Stimulated activated CD4-positive, alpha-beta T cell treated with anti-CD3 and anti-CD28 coated beads, Interleukin-4, amount 100 ng/mL, for 1 hour (primary cell): ENCODE data around the gene LCN12.

Source experiments
- DNase-seq: peaks from one replicate; pipeline ENCODE4 v3.0.0-alpha.2; 2020

The LCN12 gene

DNA sequence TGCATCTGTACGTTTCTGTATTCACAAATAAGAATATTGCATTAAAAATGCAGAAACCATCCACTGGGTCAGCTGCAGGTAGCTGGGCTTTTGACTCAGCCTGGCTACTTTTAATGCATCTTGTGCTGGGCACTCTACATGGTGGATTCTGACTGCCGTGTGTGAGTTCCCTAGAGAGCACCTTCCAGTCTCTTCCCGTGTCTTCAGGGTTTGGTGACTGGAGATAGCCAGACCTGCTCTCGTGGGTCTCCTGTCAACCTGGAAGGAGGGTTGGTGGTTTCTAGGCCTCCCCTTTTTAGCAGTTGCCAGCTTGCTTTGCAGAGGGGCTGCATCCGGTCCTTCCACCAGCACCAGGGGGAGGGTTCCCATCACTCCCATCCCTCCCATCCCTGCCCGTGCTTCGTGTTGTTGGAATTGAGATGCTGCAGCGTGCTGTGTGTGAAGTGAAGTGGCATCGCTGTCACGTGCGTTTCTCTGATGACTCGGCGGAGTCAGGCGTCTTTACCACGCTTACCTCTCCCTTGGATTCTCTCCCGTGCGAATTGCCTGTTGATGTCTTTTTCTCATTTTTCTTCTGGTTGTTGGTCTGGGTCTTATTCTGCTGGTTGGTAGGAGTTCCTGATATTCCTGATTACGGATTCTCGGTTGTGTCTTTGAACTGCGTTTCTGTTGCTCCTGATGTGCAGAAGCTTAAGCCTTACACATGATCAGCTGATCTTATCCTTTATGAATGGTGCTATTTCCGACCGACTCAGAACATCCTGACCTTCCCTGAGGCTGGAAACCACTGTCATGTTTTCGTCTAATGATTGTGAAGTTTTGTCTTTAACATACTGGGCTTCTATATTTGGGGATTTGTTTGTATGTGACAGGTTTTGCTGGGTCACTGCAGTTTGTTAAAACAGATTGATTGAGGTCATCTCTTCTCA is 24.5 kb upstream of the LCN12 start:
- no peak for DNase-seq

GRCh38 chr9:136928591-136928990 is 23.5 kb upstream of the LCN12 start:
- no peak for DNase-seq

- no peak for DNase-seq
These were observed 22.1 kb upstream of the LCN12 start for GRCh38 chr9:136930014-136930413.

GRCh38 chr9:136931611-136932130 is 20.4 kb upstream of the LCN12 start:
- DNase-seq: no peak

GRCh38 chr9:136934277-136934676 is 17.8 kb upstream of the LCN12 start:
- DNase-seq: no peak

DNA sequence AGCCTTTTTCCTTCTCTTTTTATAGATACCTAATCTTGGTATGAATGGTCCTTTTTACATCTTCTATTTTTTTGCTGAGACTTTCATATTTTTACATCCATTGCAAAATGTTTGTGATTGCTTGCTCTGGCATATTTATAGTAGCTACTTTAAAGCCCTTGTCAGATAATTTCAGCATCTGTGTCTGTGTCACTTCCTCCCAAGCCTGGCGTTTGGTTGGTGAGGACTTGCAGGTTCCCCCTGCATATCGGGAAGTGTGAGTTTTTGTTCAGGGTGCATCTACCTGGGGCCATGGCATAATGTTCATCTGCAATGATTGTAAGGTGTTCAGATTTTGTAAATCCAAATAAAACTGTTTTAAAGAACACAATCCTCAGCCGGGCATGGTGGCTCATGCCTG is 16.4 kb upstream of the LCN12 start:
- DNase-seq: no peak

DNA sequence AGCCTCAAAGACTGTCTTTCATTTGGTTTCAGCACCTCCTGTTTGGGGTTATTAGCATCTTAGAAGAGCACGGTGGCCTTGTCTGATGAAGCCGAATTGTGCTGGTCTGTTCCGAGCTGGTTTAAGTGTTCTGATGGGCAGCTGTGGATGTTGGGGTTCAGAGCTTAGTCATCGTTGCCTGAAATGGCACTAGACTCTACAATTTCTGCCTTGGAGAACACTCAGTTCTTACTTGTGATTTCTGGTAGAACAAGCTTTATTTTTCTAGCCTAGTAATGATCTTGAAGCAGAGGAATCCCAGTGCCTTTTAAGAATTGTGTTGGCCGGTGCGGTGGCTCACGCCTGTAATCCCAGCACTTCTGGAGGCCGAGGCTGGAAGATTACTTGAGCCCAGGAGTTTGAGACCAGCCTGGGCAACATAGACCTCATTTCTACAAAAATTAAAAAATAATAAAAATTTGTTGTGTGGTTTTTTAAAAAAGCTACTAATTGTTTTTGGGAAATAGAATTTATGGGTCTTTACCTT is 15.4 kb upstream of the LCN12 start:
- DNase-seq: no peak

- no peak for DNase-seq
These were observed 14.7 kb upstream of the LCN12 start for GRCh38 chr9:136937186-136938001.

DNA sequence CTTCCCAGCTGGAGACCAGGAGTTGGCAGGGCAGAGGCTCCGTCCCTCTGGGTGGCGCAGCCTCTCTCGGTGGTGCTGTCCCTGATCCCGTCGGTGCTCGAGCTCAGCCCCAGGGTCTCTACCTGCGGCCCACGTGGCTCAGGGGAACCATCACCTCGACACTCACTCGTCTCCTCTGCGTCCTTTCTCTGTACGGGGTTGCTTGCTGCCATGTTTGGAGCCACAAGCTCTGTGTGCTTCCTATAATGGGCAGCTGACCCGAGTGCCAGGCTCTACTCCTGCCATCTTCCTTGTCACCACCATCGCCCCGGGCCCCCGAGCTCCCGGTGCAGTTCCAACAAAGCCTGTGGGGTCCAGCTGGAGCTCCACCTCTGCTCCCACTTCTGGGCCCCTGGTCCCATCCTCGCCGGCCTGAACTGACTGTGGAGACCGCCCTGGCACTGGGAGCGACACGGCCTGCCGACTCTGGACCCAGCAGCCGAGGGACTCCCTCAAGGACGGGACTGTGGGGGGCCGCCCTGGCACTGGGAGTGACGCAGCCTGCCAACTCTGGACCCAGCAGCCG is 12.6 kb upstream of the LCN12 start:
- DNase-seq: no peak

DNA sequence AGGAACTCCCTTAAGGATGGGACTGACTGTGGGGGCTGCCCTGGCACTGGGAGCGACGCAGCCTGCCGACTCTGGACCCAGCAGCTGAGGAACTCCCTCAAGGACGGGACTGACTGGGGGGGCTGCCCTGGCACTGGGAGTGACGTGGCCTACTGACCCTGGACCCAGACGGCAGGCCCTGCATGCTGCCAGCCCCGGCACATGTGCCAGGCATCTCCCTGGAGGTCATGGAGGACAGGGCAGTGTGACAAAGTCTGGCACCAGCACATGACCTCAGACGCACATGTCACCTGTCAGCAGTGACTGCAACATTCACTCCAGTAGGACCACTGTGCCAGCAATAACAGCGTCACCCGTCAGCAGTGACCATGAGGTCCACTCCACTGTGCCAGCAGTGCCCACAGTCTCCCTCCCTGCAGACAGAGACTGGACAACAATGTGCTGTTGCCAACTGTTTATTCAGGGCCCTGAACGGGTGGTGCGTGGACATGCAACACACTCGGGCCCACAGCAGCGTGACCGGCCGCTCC is 12.0 kb upstream of the LCN12 start:
- no peak for DNase-seq

DNA sequence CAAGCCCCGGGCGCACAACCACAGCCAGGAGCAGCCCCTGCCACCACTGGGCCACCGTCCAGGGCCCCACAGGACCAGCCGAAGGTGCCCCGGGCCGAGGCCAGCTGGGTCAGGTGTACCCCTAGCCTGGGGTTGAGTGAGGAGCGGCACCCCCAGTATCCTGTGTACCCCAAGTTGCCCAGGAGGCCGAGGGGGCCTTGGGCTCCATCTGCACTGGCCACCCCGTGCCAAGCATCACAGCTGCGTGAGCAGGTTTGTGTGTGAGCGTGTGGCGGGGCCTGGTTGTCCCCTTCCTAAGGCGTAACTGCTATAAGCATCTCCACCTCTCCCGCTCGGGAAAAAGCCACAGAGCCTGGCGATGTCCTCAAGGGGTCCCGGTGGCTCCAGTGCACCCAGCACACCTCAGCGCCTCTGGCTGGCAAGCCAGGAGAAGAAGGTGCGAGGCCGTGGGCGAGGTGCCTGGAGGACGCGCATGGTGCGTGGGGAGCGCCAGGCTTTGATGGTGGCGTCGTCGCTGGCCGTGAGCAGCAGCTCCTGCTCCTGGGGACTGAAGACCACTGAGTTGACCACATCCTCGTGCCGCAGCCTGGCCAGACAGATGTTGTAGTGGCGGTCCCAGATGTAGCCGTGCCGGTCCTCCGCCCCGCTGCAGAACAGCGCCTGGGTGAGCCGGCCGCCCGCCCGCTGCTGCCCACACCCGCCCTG is 11.4 kb upstream of the LCN12 start:
- no peak for DNase-seq

DNA sequence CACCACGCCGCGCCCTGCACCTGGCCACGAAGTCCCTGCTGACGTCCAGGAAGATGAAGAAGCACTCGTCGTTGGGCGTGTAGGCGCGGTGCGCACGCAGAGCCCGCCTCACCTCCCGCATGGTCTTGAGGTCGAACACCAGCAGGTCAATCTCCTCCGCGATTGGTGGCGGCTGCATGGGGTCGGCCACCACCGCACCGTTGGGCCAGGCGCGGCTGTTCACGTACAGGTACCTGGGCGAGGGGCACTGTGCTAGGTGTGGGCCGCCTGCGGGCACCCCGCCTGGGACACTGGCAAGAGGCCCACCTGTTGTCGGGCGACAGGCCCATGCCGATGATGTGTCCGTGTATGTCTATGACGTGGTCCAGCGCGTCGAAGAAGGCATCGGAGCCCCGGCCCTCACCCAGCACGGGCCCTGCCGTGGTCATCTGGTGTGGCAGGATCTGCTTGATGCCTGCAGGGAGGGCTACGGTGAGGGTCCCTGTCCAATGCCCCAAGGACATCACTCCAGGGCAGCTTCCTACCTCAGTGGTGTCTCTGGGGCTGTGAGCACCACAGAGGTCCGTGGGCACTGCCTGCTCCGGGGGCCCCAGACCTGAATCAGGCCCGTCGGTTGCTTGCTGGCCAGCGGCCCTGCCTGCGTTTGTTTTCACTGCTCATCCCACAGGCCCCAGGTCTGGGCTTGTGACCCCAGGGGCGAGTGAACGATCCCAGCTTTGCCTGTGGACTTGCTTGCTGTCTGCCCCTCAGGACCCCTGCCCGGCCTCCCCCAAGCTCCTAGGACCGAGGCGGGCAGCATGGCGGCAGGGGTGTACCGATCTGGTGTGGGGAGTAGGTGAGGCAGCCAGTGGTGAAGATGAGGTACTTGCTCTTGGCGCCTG is 10.6 kb upstream of the LCN12 start:
- no peak for DNase-seq

DNA sequence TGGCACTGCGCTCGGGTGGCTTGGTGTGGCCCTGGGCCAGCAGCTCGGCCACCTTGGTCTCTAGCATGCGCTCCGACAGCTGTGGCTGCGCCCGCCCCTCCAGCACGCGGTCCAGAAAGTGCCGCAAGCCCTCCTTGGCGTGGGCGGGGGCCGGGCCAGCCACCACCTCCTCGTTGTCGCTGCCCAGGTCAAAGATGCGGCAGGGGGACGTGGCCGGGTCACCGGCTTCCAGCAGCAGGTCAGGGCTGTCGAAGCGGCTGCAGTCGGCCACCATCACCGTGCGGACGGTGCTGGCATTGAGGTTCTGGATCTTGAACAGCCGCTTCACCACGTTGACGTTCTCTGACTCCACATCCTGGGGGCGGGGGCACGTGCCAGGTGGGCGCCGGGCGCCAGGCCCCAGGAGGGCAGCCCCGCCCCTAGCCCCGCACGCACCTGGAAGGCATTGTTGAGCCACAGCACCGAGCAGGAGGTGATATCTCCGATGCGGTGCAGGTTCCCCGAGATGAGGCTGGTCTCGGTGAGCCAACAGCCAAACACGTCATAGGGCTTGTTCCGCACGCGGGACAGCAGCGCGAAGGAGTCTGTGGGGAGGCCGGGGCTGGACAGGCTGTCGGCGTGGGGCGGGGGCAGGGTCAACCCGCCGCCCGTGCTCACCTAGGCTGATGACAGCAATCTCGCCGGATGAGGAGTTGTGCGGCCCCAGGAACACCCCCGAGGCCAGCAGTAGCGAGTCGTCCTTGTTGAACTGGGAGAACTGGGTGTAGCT is 9.8 kb upstream of the LCN12 start:
- DNase-seq: no peak

DNA sequence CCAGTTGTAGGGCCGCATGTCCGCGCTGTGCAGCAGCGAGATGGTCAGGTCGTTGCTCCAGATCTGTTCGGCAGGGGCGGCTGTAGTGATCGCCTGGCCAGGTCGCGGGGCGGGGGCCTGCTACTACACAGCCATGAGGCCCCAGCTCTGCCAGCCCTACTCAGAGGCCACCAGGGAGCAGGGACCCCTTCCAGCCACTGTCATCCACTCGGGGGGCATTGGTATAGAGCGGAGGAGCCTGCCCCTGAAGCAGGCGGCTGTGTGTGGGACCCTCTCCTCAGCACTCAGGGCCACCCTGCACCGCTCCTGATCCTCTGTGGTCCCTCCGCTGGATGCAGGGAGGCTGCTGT is 9.2 kb upstream of the LCN12 start:
- no peak for DNase-seq

GRCh38 chr9:136943291-136944211 is 8.5 kb upstream of the LCN12 start:
- DNase-seq: peak; percentile 31

GRCh38 chr9:136944212-136944518 is 7.9 kb upstream of the LCN12 start:
- no peak for DNase-seq

DNA sequence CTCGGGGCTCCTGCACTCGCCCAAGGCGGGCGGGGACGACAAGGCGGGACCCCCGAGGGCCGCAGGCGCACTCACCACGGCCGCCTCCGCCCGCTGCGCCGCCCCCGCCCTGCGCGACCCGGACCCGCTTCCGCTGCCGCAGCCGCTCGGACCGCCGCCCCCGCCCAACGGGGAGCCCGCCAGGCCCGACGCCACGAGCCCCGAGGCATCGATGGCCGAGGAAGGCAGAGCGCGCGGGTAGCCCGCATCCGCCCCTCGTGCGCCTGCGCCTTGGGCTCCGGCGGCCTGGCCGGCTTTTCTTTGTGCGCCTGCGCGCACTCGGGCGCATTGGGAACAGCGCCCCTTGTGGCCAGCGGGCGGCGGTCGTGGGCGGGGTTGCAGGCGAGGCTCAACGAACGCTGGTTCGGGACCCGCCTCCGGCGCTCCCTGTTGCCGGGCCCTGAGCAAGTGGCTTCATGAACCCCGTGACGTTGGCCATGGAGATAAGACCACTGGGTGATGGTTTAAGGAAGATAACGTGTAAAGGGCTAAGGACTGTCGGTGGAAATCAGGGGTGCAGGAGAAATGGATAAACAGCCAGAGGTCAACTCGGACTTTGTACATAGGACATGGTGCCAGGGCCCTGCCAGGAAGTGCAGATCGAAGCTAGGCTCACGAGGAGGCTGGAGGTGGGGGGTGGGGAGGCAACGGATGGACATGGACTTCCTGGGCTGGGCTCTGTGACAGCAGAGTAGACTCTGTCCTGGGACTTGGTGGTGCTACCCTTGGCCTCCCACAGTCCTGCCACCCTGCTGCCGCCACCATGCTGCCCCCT is 7.3 kb upstream of the LCN12 start, which contains the start of the genes C8G and FBXW5:
Gene C8G (plus strand): TSS at position 725 of the 814 bp plus-strand sequence. CDS start 78 bp downstream, at position 803.
Gene FBXW5 (minus strand): TSS at position 220 of the 814 bp plus-strand sequence. CDS start 655 bp downstream, outside the sequence.
- DNase-seq: peak; percentile 94
